ENCODE results near the gene BTK.

Gene BTK

DNA sequence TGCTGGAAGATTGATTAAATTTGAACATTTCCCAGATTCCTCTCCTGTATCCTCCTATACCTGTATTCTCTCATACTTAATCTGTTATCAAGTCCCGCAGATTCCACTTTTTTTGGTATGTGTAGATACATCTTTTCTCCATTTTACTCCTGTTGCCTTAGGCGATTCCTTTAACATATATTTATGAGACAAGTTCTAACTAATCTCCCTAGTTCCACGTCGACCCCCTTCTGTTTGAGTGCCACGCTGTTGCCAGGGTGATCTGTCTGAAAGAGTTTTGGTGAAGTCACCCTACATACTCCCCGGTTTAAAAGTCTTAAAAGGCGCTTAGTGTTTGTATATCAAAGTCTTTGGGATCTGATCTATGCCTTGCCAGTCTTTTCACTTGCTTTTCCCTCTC, 24.5 kb upstream of the BTK start:
- Histone ChIP-seq H3K9ac (ENCODE audit: low read length) (no peak overlapping the region), H3K9me3 (ENCODE audit: control insufficient read depth, insufficient read depth, low read depth, low read length) (no peaks in the 10 kb centered on the region), H3K4me1 (ENCODE audit: control insufficient read depth, insufficient read depth, low read length) (peaks cover 3% of the 10 kb centered on the region; the same call in 1 of the 2 replicates), H3K4me3 (ENCODE audit: low read depth, low read length) (no peak overlapping the region; the same call in 1 of the 2 replicates), H3K36me3 (ENCODE audit: control insufficient read depth, insufficient read depth, low read length) (peaks cover 22% of the 10 kb centered on the region), H3K27ac (ENCODE audit: low read depth, low read length) (no peak overlapping the region), H3K27me3 (ENCODE audit: control insufficient read depth, insufficient read depth, low read length) (no peaks in the 10 kb centered on the region)

DNA sequence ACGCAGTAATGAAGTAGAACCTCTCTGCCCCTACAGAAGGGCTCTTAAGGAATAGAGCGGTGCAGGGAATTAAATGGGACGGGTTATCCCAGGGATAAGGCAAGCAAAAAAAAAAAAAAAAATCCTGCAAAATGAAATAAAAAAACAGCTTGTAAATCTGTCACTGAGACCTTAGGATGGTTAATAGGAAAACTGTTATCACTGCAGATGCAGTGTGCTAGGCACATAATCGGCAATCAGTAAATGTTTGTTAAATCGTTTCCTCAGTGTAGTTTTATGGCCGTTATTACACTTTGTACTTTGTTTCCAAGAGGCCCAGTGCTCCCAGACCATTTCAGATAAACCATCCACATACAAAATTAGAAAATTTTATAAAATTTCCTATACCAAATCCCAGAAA, 23.1 kb upstream of the BTK start:
- Histone ChIP-seq H3K9me3 (ENCODE audit: control insufficient read depth, insufficient read depth, low read depth, low read length) (no peaks in the 10 kb centered on the region), H3K4me3 (ENCODE audit: low read depth, low read length) (peak overlapping the region; percentile 86), H3K36me3 (ENCODE audit: control insufficient read depth, insufficient read depth, low read length) (peaks cover 22% of the 10 kb centered on the region), H3K9ac (ENCODE audit: low read length) (peak overlapping the region; percentile 93), H3K4me1 (ENCODE audit: control insufficient read depth, insufficient read depth, low read length) (no peaks in the 10 kb centered on the region; the same call in 1 of the 2 replicates), H3K27me3 (ENCODE audit: control insufficient read depth, insufficient read depth, low read length) (no peaks in the 10 kb centered on the region), H3K27ac (ENCODE audit: low read depth, low read length) (peak overlapping the region; percentile 91)

GRCh38 chrX:101408532-101408841, 22.5 kb upstream of the BTK start:
- Histone ChIP-seq H3K4me3 (ENCODE audit: low read depth, low read length) (peak overlapping the region; percentile 86), H3K4me1 (ENCODE audit: control insufficient read depth, insufficient read depth, low read length) (no peaks in the 10 kb centered on the region; the same call in 1 of the 2 replicates), H3K9ac (ENCODE audit: low read length) (peak overlapping the region; percentile 93)

GRCh38 chrX:101407748-101408531, 21.9 kb upstream of the BTK start, which contains the start of the genes GLA and HNRNPH2:
GLA (minus strand) TSS chrX:101407925; CDS start chrX:101407903, 22 bp downstream.
HNRNPH2 (plus strand) TSS chrX:101408222; CDS start chrX:101411989, 3,767 bp downstream.
- Histone ChIP-seq H3K4me3 (ENCODE audit: low read depth, low read length) (peak within 1 kb of the TSS; percentile 86), H3K9ac (ENCODE audit: low read length) (peak within 1 kb of the TSS; percentile 93), H3K27me3 (ENCODE audit: control insufficient read depth, insufficient read depth, low read length) (no peaks in the 10 kb centered on the region), H3K36me3 (ENCODE audit: control insufficient read depth, insufficient read depth, low read length) (peaks cover 18% of the 10 kb centered on the region), H3K27ac (ENCODE audit: low read depth, low read length) (peak within 1 kb of the TSS; percentile 91), H3K4me1 (ENCODE audit: control insufficient read depth, insufficient read depth, low read length) (no peaks in the 10 kb centered on the region; the same call in 1 of the 2 replicates), H3K9me3 (ENCODE audit: control insufficient read depth, insufficient read depth, low read depth, low read length) (no peaks in the 10 kb centered on the region)

More at GRCh38 chrX:101408532-101408841, 22.5 kb upstream of the BTK start:
- Histone ChIP-seq H3K27ac (ENCODE audit: low read depth, low read length) (peak overlapping the region; percentile 91), H3K36me3 (ENCODE audit: control insufficient read depth, insufficient read depth, low read length) (peaks cover 21% of the 10 kb centered on the region), H3K27me3 (ENCODE audit: control insufficient read depth, insufficient read depth, low read length) (no peaks in the 10 kb centered on the region), H3K9me3 (ENCODE audit: control insufficient read depth, insufficient read depth, low read depth, low read length) (no peaks in the 10 kb centered on the region)

DNA sequence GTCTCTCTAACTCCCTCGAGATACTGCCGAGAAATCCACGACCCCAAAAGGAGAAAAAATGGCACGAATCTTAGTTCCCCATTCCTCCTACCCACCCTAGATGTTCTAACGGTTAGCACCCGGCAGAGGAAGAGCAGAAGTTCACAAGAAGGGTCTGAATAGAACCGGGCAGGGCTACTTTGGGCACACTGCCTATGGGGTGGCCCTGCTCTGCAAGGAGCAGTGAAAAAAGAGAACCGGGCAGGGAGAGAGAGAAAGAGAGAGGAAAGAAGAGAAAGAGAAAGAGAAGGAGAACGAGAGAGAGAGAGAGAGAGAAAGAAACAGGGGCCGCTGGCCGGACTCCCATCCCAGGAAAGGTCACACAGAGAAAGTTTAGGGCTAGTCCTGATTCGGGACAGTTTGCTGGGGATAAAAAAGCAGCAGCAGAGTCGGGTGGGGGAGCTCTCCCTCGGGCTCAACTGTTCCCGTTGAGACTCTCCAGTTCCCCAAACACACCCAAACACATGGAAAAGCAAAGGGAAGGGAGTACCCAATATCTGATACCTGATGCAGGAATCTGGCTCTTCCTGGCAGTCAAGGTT, 21.3 kb upstream of the BTK start:
- Histone ChIP-seq H3K4me3 (ENCODE audit: low read depth, low read length) (peak overlapping the region; percentile 86), H3K9ac (ENCODE audit: low read length) (peak overlapping the region; percentile 88), H3K27ac (ENCODE audit: low read depth, low read length) (peak overlapping the region; percentile 30; the same call in 1 of the 2 replicates), H3K4me1 (ENCODE audit: control insufficient read depth, insufficient read depth, low read length) (no peaks in the 10 kb centered on the region; the same call in 1 of the 2 replicates), H3K27me3 (ENCODE audit: control insufficient read depth, insufficient read depth, low read length) (no peaks in the 10 kb centered on the region), H3K36me3 (ENCODE audit: control insufficient read depth, insufficient read depth, low read length) (peaks cover 16% of the 10 kb centered on the region), H3K9me3 (ENCODE audit: control insufficient read depth, insufficient read depth, low read depth, low read length) (no peaks in the 10 kb centered on the region)

GRCh38 chrX:101399825-101400224, 13.8 kb upstream of the BTK start:
- Histone ChIP-seq H3K36me3 (ENCODE audit: control insufficient read depth, insufficient read depth, low read length) (peaks cover 49% of the 10 kb centered on the region), H3K27ac (ENCODE audit: low read depth, low read length) (no peak overlapping the region), H3K9me3 (ENCODE audit: control insufficient read depth, insufficient read depth, low read depth, low read length) (no peaks in the 10 kb centered on the region), H3K4me3 (ENCODE audit: low read depth, low read length) (no peak overlapping the region), H3K4me1 (ENCODE audit: control insufficient read depth, insufficient read depth, low read length) (no peaks in the 10 kb centered on the region), H3K27me3 (ENCODE audit: control insufficient read depth, insufficient read depth, low read length) (no peaks in the 10 kb centered on the region), H3K9ac (ENCODE audit: low read length) (no peak overlapping the region)

DNA sequence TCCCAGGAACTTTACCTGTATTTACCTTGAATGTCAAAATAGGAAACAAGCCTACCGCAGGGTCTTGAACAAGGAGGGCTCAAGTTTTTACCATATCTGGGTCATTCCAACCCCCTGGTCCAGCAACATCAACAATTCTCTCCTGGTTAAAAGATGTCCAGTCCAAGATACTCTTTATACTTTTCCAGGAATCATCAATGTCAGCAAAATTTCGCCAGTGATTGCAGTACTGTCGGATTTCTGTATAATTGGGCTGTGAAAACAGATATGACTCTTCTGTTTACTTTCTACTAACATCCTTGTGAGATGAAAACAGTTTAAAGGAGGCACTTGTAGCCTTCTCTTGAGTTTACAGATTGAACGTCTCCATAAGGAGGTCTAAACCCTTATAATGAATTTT, 12.7 kb upstream of the BTK start:
- Histone ChIP-seq H3K36me3 (ENCODE audit: control insufficient read depth, insufficient read depth, low read length) (peaks cover 56% of the 10 kb centered on the region), H3K9me3 (ENCODE audit: control insufficient read depth, insufficient read depth, low read depth, low read length) (no peaks in the 10 kb centered on the region), H3K4me3 (ENCODE audit: low read depth, low read length) (no peak overlapping the region), H3K27ac (ENCODE audit: low read depth, low read length) (no peak overlapping the region), H3K9ac (ENCODE audit: low read length) (no peak overlapping the region), H3K27me3 (ENCODE audit: control insufficient read depth, insufficient read depth, low read length) (no peaks in the 10 kb centered on the region), H3K4me1 (ENCODE audit: control insufficient read depth, insufficient read depth, low read length) (no peaks in the 10 kb centered on the region)

- no peak overlapping the region for H3K9ac ChIP-seq (ENCODE audit: low read length)
- H3K27ac ChIP-seq (ENCODE audit: low read depth, low read length): no peak overlapping the region
- no peaks in the 10 kb centered on the region for H3K4me1 ChIP-seq (ENCODE audit: control insufficient read depth, insufficient read depth, low read length)
- peaks cover 59% of the 10 kb centered on the region for H3K36me3 ChIP-seq (ENCODE audit: control insufficient read depth, insufficient read depth, low read length)
- no peak overlapping the region for H3K4me3 ChIP-seq (ENCODE audit: low read depth, low read length)
- H3K9me3 ChIP-seq (ENCODE audit: control insufficient read depth, insufficient read depth, low read depth, low read length): no peaks in the 10 kb centered on the region
- no peaks in the 10 kb centered on the region for H3K27me3 ChIP-seq (ENCODE audit: control insufficient read depth, insufficient read depth, low read length)
Observed at GRCh38 chrX:101397779-101398178, 11.8 kb upstream of the BTK start.

GRCh38 chrX:101395789-101396188, 9.8 kb upstream of the BTK start:
- Histone ChIP-seq H3K9ac (ENCODE audit: low read length) (no peak overlapping the region), H3K27ac (ENCODE audit: low read depth, low read length) (no peak overlapping the region), H3K4me1 (ENCODE audit: control insufficient read depth, insufficient read depth, low read length) (no peaks in the 10 kb centered on the region; the same call in 1 of the 2 replicates), H3K4me3 (ENCODE audit: low read depth, low read length) (no peak overlapping the region), H3K9me3 (ENCODE audit: control insufficient read depth, insufficient read depth, low read depth, low read length) (no peaks in the 10 kb centered on the region), H3K36me3 (ENCODE audit: control insufficient read depth, insufficient read depth, low read length) (peaks cover 60% of the 10 kb centered on the region), H3K27me3 (ENCODE audit: control insufficient read depth, insufficient read depth, low read length) (no peaks in the 10 kb centered on the region)

GRCh38 chrX:101394372-101394771, 8.4 kb upstream of the BTK start:
- no peaks in the 10 kb centered on the region for H3K9me3 ChIP-seq (ENCODE audit: control insufficient read depth, insufficient read depth, low read depth, low read length)
- no peak overlapping the region for H3K9ac ChIP-seq (ENCODE audit: low read length)
- H3K27me3 ChIP-seq (ENCODE audit: control insufficient read depth, insufficient read depth, low read length): no peaks in the 10 kb centered on the region
- H3K4me1 ChIP-seq (ENCODE audit: control insufficient read depth, insufficient read depth, low read length): no peaks in the 10 kb centered on the region; the same call in 1 of the 2 replicates
- no peak overlapping the region for H3K4me3 ChIP-seq (ENCODE audit: low read depth, low read length)
- H3K36me3 ChIP-seq (ENCODE audit: control insufficient read depth, insufficient read depth, low read length): peaks cover 54% of the 10 kb centered on the region
- H3K27ac ChIP-seq (ENCODE audit: low read depth, low read length): no peak overlapping the region
